GM12878 (cell line): Measurements from ENCODE around the gene ARHGDIA. TPM values are rescaled to one million over a fixed set of nuclear protein-coding genes. Genes with fewer than 3 reads are reported as not detected.
A peak's percentile ranks its signal among the peaks of the same experiment; 100 is the strongest.

Experiments
- ATAC-seq: fragments of 200-7000 bp; cut with Tn5 transposase; 3 replicates; pipeline ENCODE4 v1.9.1; 2020; ENCODE audit warnings: mild to moderate bottlenecking, moderate library complexity
- BruUV-seq: library from RNA; stranded (reverse); fragments of 400-500 nt; replicated peaks from 2 replicates; lab custom pipeline; 2021; lab: Mats Ljungman, UMichigan
- CTCF ChIA-PET: fragments of 300-600 bp; sonication (Branson Sonifier 250); formaldehyde crosslinking; extraction: SDS; loops from one replicate; lab custom pipeline; 2021; ENCODE audit warnings: inconsistent platforms; lab: Yijun Ruan, JAX
- POLR2A ChIA-PET: fragments of 350-600 bp; formaldehyde crosslinking; extraction: SDS; loops from one replicate; lab custom pipeline; 2021; ENCODE audit warnings: inconsistent platforms; lab: Charles Lee
- RAD21 ChIA-PET: fragments of 300-600 bp; sonication (Branson Sonifier 250); formaldehyde crosslinking; loops from one replicate; lab custom pipeline; 2023; ENCODE audit warnings: antibody characterized with exemption; ENCODE audit not compliant: unreplicated experiment; lab: Charles Lee
- SMC1A ChIA-PET: fragments of 300-600 bp; sonication (Branson Sonifier 250); formaldehyde crosslinking; loops from one replicate; lab custom pipeline; 2023; ENCODE audit not compliant: unreplicated experiment, uncharacterized antibody; lab: Charles Lee
- DNase-seq: peaks from one replicate; pipeline ENCODE4 v3.0.0-alpha.2; 2011; ENCODE audit warnings: low read depth, low spot score
- FAIRE-seq: peaks from 3 replicates; lab custom pipeline; 2011; peaks lifted over from hg19 to GRCh38; lab: Jason Lieb, UNC
- H2AFZ ChIP-seq: 2 replicates; pipeline ENCODE4 v1.6.0; 2011; ENCODE audit warnings: low read depth, low read length, control low read depth; ENCODE audit not compliant: control insufficient read depth
- H3K27ac ChIP-seq: 2 replicates; pipeline ENCODE4 v1.5.1; 2011; ENCODE audit warnings: control low read depth; ENCODE audit not compliant: control insufficient read depth, insufficient read depth
- H3K27me3 ChIP-seq, 2 experiments: replicated peaks in 1 of 2; 2 replicates each; pipeline versions ENCODE4 v1.6.0 to v1.6.1; 2011; ENCODE audit warnings: low read length in 1 of 2; ENCODE audit not compliant: control insufficient read depth in 2 of 2, insufficient read depth in 2 of 2
- H3K36me3 ChIP-seq, 2 experiments: 2 replicates each; pipeline ENCODE4 v1.5.1; 2011; ENCODE audit warnings: low read length in 1 of 2; ENCODE audit not compliant: control insufficient read depth in 2 of 2, insufficient read depth in 2 of 2
- H3K4me1 ChIP-seq: 2 replicates; pipeline ENCODE4 v1.6.1; 2011; ENCODE audit warnings: mild to moderate bottlenecking, low read length, moderate library complexity, mixed read lengths; ENCODE audit not compliant: control insufficient read depth, insufficient read depth
- H3K4me2 ChIP-seq: 2 replicates; pipeline ENCODE4 v1.6.0; 2011; ENCODE audit warnings: control low read depth; ENCODE audit not compliant: control insufficient read depth, insufficient read depth
- H3K4me3 ChIP-seq: fragments of 200-600 bp; sonication (generic); 2 replicates; pipeline ENCODE4 v1.5.1; 2016
- H3K79me2 ChIP-seq: 2 replicates; pipeline ENCODE4 v1.6.0; 2011; ENCODE audit warnings: low read length; ENCODE audit not compliant: control insufficient read depth, insufficient read depth
- H3K9ac ChIP-seq: 2 replicates; pipeline ENCODE4 v1.8.0; 2011; ENCODE audit warnings: low read length, control low read depth, mixed read lengths; ENCODE audit not compliant: control insufficient read depth, insufficient read depth
- H3K9me3 ChIP-seq: replicated peaks from 3 replicates; pipeline ENCODE4 v1.5.1; 2011; ENCODE audit warnings: mild to moderate bottlenecking, low read length; ENCODE audit not compliant: control insufficient read depth, insufficient read depth
- H4K20me1 ChIP-seq: 2 replicates; pipeline ENCODE4 v1.6.0; 2011; ENCODE audit not compliant: control insufficient read depth, insufficient read depth
- CTCF ChIP-seq, 3 experiments: IDR thresholded peaks in 2 of 3; conservative IDR thresholded peaks in 1 of 3; 2 replicates each; pipeline ENCODE4 v1.5.1; 2011; ENCODE audit warnings: low read depth in 3 of 3, low read length in 3 of 3, mild to moderate bottlenecking in 3 of 3, control low read depth in 2 of 3, moderate library complexity in 2 of 3, inconsistent platforms in 1 of 3, mixed read lengths in 1 of 3; ENCODE audit not compliant: control insufficient read depth in 2 of 3, insufficient read depth in 1 of 3; ENCODE audit errors: extremely low read depth in 1 of 3
- LARP7 ChIP-seq: fragments of 450-650 bp; IDR thresholded peaks from 2 replicates; pipeline ENCODE4 v1.6.1; 2017; ENCODE audit warnings: mild to moderate bottlenecking
- POLR2A ChIP-seq: IDR thresholded peaks from 2 replicates; pipeline ENCODE4 v1.6.1; 2011; ENCODE audit warnings: low read depth, mild to moderate bottlenecking, low read length
- POLR2AphosphoS2 ChIP-seq: IDR thresholded peaks from 2 replicates; pipeline ENCODE4 v1.6.1; 2011; ENCODE audit warnings: low read depth, mild to moderate bottlenecking, low read length, improper control_type of control experiment, moderate library complexity
- WGBS: methylation state at CpG from one replicate; pipeline ENCODE4 v1.1.6; 2016; ENCODE audit warnings: low lambda C conversion rate; ENCODE audit not compliant: insufficient replicate concordance, insufficient coverage; ENCODE audit errors: missing lambda C conversion rate; 5-methylcytosine and 5-hydroxymethylcytosine counted together
- in situ Hi-C: fragments of 300-500 bp; cut with MboI; formaldehyde crosslinking; loops from 9 replicates; pipeline ENCODE4 v1.14.3; 2018; ENCODE audit warnings: mixed read lengths
- intact Hi-C: fragments of 100-400 bp; cut with micrococcal nuclease; formaldehyde crosslinking; loops from one replicate; pipeline ENCODE4 v1.14.2; 2022; ENCODE audit not compliant: unreplicated experiment
- polyA plus RNA-seq, 11 experiments: library from polyadenylated mRNA; depleted of rRNA in 4 of 11; unstranded in 6 of 11; stranded (reverse) in 5 of 11; fragments of >200 nt; fragmentation: Nextera tagmentation in 4 of 11; fragmentation: Illumina TruSeq in 1 of 11; extraction: Ambion mirVana in 4 of 11; extraction: Trizol in 1 of 11; gene quantifications; 1 replicate in 1 of 11; 2 replicates in 10 of 11; pipeline versions ENCODE4 v1.2.1 to v1.2.3, GENCODE V29; 2011 to 2016; ENCODE audit warnings: inconsistent platforms in 2 of 11, missing spikeins in 2 of 11, low read depth in 1 of 11
- total RNA-seq, 4 experiments: library from RNA; depleted of rRNA in 3 of 4; stranded (reverse); fragments of >200 nt in 3 of 4; fragmentation: Illumina TruSeq in 1 of 4; extraction: Trizol in 1 of 4; gene quantifications; 2 replicates each; pipeline versions ENCODE4 v1.2.1 to v1.2.3, GENCODE V29; 2013 to 2021

Gene ARHGDIA
- total and polyA plus RNA-seq, 10 of the 15 experiments (the other 5 are each of a cell fraction or from before 2014, with no cell fraction given), result 17.9 to 552 (median 169) TPM

GRCh38 chr17:81854974-81855774 is 16.0 kb downstream of the ARHGDIA start:
- FAIRE-seq (no peak), ATAC-seq (peak; percentile 8; the same call in 2 of the 3 replicates), DNase-seq (no peak)
- no TSS peak for BruUV-seq
- Histone ChIP-seq H4K20me1 (peaks cover 3% of the 10 kb centered on the region; the same call in 1 of the 2 replicates), H3K79me2 (peaks cover 34% of the 10 kb centered on the region), H3K9me3 (no peaks in the 10 kb centered on the region), H3K4me1 (peaks cover 18% of the 10 kb centered on the region), H3K4me3 (no peak overlapping the region), H3K27me3 (no peaks in the 10 kb centered on the region), H3K4me2 (0 out of 2 replicates have a peak overlapping the region, but pooled peaks have one; percentile 17), H3K27ac (no peak overlapping the region), H3K9ac (no peak overlapping the region), H3K36me3 (peaks cover 28 to 42% of the 10 kb centered on the region in 2 experiments), H2AFZ (no peak overlapping the region)
- TF ChIP-seq POLR2AphosphoS2, result 0 out of 2 replicates have a peak, but pooled peaks have one; percentile 36
- no peak for TF ChIP-seq LARP7
- 0 out of 6 replicates have a peak, but pooled peaks of 1 of the 3 experiments have one; percentile 2 for TF ChIP-seq CTCF (IDR thresholded peaks at IDR 0.05 in 2 of 3, conservative IDR thresholded peaks at IDR 0.05 in 1 of 3; ENCODE audit: control insufficient read depth in 2 of 3, extremely low read depth in 1 of 3, insufficient read depth in 1 of 3, low read depth in 3 of 3, low read length in 3 of 3)
- peak; percentile 39; the same call in 1 of the 2 replicates for TF ChIP-seq POLR2A
- ChIA-PET POLR2A (interaction anchor here (0.6 to 1.2 kb wide), 3 partner anchors 15 to 281 kb away, joined by 3 to 7 read pairs (median 6); no protein-coding TSS in a partner anchor), RAD21 (interaction anchor here (1.2 kb wide), 1 partner anchor 22 kb away, joined by 3 read pairs; the partner anchor contains the start of gene MCRIP1), SMC1A (interaction anchor here (0.7 kb wide), 1 partner anchor 129 kb away, joined by 3 read pairs; no protein-coding TSS in a partner anchor), CTCF (interaction anchor here (0.6 kb wide), 1 partner anchor 51 kb away, joined by 4 read pairs; no protein-coding TSS in a partner anchor)
- intact Hi-C loops (no loop called here), in situ Hi-C loops (no loop called here)
- 95% methylated on average over 29 of the region's 29 CpGs for WGBS
